Mesendoderm (in vitro differentiated cells): Measurements from ENCODE around the gene PAPPA2. TPM values are rescaled to one million over a fixed set of nuclear protein-coding genes. Genes with fewer than 3 reads are reported as not detected.
"Not testable (repeated sequence)": the region's sequence is repeated elsewhere in the genome, so short reads cannot be mapped to it uniquely, and the experiment has no call there.

ENCODE experiments used
- DNase-seq: peaks from one replicate; pipeline ENCODE4 v3.0.0; 2013
- H2AK5ac ChIP-seq: 2 replicates; pipeline ENCODE4 v1.6.1; 2013; ENCODE audit warnings: low read length, inconsistent platforms
- H2BK120ac ChIP-seq: 2 replicates; pipeline ENCODE4 v1.6.1; 2013; ENCODE audit warnings: low read depth, mild to moderate bottlenecking, low read length, moderate library complexity, mixed read lengths
- H2BK15ac ChIP-seq: replicated peaks from 2 replicates; pipeline ENCODE4 v1.6.1; 2013; ENCODE audit warnings: low read depth, mild to moderate bottlenecking, moderate library complexity
- H2BK5ac ChIP-seq: 2 replicates; pipeline ENCODE4 v1.6.1; 2013; ENCODE audit warnings: low read length, inconsistent platforms
- H3K18ac ChIP-seq: 2 replicates; pipeline ENCODE4 v1.6.1; 2013; ENCODE audit warnings: mild to moderate bottlenecking, low read length, mixed read lengths
- H3K23ac ChIP-seq: one replicate; pipeline ENCODE4 v1.6.1; 2013; ENCODE audit warnings: low read length
- H3K27ac ChIP-seq: 2 replicates; pipeline ENCODE4 v1.5.1; 2013; ENCODE audit warnings: low read depth, mild to moderate bottlenecking, inconsistent platforms, low read length, moderate library complexity
- H3K27me3 ChIP-seq: 2 replicates; pipeline ENCODE4 v1.6.1; 2013; ENCODE audit warnings: low read length, control low read depth, mild to moderate bottlenecking, inconsistent platforms; ENCODE audit not compliant: insufficient read depth, poor library complexity
- H3K36me3 ChIP-seq: 2 replicates; pipeline ENCODE4 v1.6.1; 2013; ENCODE audit warnings: low read length, inconsistent platforms; ENCODE audit not compliant: control insufficient read depth, insufficient read depth
- H3K4ac ChIP-seq: one replicate; pipeline ENCODE4 v1.6.1; 2013; ENCODE audit warnings: low read depth, mild to moderate bottlenecking, low read length, moderate library complexity
- H3K4me1 ChIP-seq: 2 replicates; pipeline ENCODE4 v1.6.1; 2013; ENCODE audit warnings: low read depth, low read length, inconsistent platforms; ENCODE audit not compliant: control insufficient read depth
- H3K4me2 ChIP-seq: 2 replicates; pipeline ENCODE4 v1.6.1; 2013; ENCODE audit warnings: low read length
- H3K4me3 ChIP-seq: 2 replicates; pipeline ENCODE4 v1.5.1; 2013; ENCODE audit warnings: mild to moderate bottlenecking, low read length
- H3K56ac ChIP-seq: one replicate; pipeline ENCODE4 v1.6.1; 2013; ENCODE audit warnings: low read length
- H3K79me1 ChIP-seq: 2 replicates; pipeline ENCODE4 v1.6.1; 2013; ENCODE audit warnings: low read length, inconsistent platforms
- H3K79me2 ChIP-seq: 2 replicates; pipeline ENCODE4 v1.6.1; 2013; ENCODE audit warnings: mild to moderate bottlenecking, low read length; ENCODE audit not compliant: control insufficient read depth, insufficient read depth
- H3K9ac ChIP-seq: 2 replicates; pipeline ENCODE4 v1.6.1; 2013; ENCODE audit warnings: low read length, inconsistent platforms
- H4K5ac ChIP-seq: one replicate; pipeline ENCODE4 v1.6.1; 2013; ENCODE audit warnings: low read length
- H4K8ac ChIP-seq: one replicate; pipeline ENCODE4 v1.6.1; 2013; ENCODE audit warnings: low read depth, mild to moderate bottlenecking, control low read depth, low read length, moderate library complexity
- WGBS: extraction: QIAGEN DNeasy Blood & Tissue Kit; methylation state at CpG from one replicate; pipeline ENCODE4 v1.1.7; 2013; ENCODE audit warnings: low lambda C conversion rate, missing lambda C conversion rate; ENCODE audit not compliant: insufficient coverage; ENCODE audit errors: extremely low coverage; 5-methylcytosine and 5-hydroxymethylcytosine counted together
- polyA plus RNA-seq, 2 experiments: library from polyadenylated mRNA; stranded (reverse); fragments of 200-250 nt; gene quantifications; one replicate each; pipeline ENCODE4 v1.2.3, GENCODE V29; 2013

The PAPPA2 gene
- 0.49 TPM for polyA plus RNA-seq (2013, experiment 1 of 2)
- polyA plus RNA-seq (2013, experiment 2 of 2) = 0.59 TPM

- H2BK120ac ChIP-seq = peak within 1 kb of the TSS; percentile 37
- peak within 1 kb of the TSS; percentile 5 for H2AK5ac ChIP-seq
- no peak within 1 kb of the TSS for H2BK5ac ChIP-seq
- H3K27me3 ChIP-seq = no peaks in the 10 kb centered on the region
- H3K9ac ChIP-seq = no peak within 1 kb of the TSS
- no CpG with 5 or more reads among the region's 6 CpGs for WGBS
- H3K27ac ChIP-seq = no peak within 1 kb of the TSS
- no peaks in the 10 kb centered on the region for H3K36me3 ChIP-seq
- no peak within 1 kb of the TSS for H4K8ac ChIP-seq
- no peak within 1 kb of the TSS for H3K4me3 ChIP-seq
- H2BK15ac ChIP-seq = peak within 1 kb of the TSS; percentile 58
- no peak within 1 kb of the TSS for H3K56ac ChIP-seq
- peak within 1 kb of the TSS; percentile 43 for H3K4ac ChIP-seq
- no peak within 1 kb of the TSS for H3K4me2 ChIP-seq
- peaks cover 6% of the 10 kb centered on the region for H3K4me1 ChIP-seq
- DNase-seq = peak; percentile 88
- peak within 1 kb of the TSS; percentile 3 for H3K18ac ChIP-seq
- H4K5ac ChIP-seq = no peak within 1 kb of the TSS
- no peak within 1 kb of the TSS for H3K23ac ChIP-seq
- no peaks in the 10 kb centered on the region for H3K79me2 ChIP-seq
- H3K79me1 ChIP-seq = no peaks in the 10 kb centered on the region
Measured at GRCh38 chr1:176462674-176463378, at the start of gene PAPPA2. Gene PAPPA2, plus strand, starts transcription at chr1:176463175. Its CDS starts 93,148 bp downstream, at chr1:176556323.

GRCh38 chr1:176416777-176417176 is 46.2 kb upstream of the PAPPA2 start:
- H3K23ac ChIP-seq = no peak overlapping the region
- H3K4me3 ChIP-seq = no peak overlapping the region
- no peaks in the 10 kb centered on the region for H3K79me1 ChIP-seq
- no peak overlapping the region for H2BK120ac ChIP-seq
- no peak overlapping the region for H3K18ac ChIP-seq
- H2BK15ac ChIP-seq = no peak overlapping the region
- H3K56ac ChIP-seq = no peak overlapping the region
- DNase-seq = peak; percentile 33
- no peaks in the 10 kb centered on the region for H3K4me1 ChIP-seq
- no peak overlapping the region for H2AK5ac ChIP-seq
- H3K36me3 ChIP-seq = no peaks in the 10 kb centered on the region
- no peak overlapping the region for H3K9ac ChIP-seq
- no peak overlapping the region for H3K4me2 ChIP-seq
- no peaks in the 10 kb centered on the region for H3K27me3 ChIP-seq
- WGBS = no CpG with 5 or more reads among the region's 6 CpGs
- H3K4ac ChIP-seq = no peak overlapping the region
- no peak overlapping the region for H2BK5ac ChIP-seq
- H4K8ac ChIP-seq = no peak overlapping the region
- H3K27ac ChIP-seq = no peak overlapping the region
- H3K79me2 ChIP-seq = no peaks in the 10 kb centered on the region
- no peak overlapping the region for H4K5ac ChIP-seq

GRCh38 chr1:176419608-176420007 is 43.4 kb upstream of the PAPPA2 start:
- not testable (repeated sequence) for H3K18ac ChIP-seq, H3K23ac ChIP-seq, H3K4me3 ChIP-seq, H4K8ac ChIP-seq, H3K36me3 ChIP-seq, H2BK120ac ChIP-seq, H3K79me2 ChIP-seq, H3K4me1 ChIP-seq, H3K79me1 ChIP-seq, H2BK5ac ChIP-seq, H2BK15ac ChIP-seq, H3K9ac ChIP-seq, DNase-seq, H3K27me3 ChIP-seq, H3K4ac ChIP-seq, H2AK5ac ChIP-seq, H3K27ac ChIP-seq, H3K4me2 ChIP-seq, H4K5ac ChIP-seq, H3K56ac ChIP-seq
- WGBS = no CpG with 5 or more reads among the region's 1 CpG

- Histone ChIP-seq H3K27ac (no peak overlapping the region), H3K4me2 (no peak overlapping the region), H3K56ac (no peak overlapping the region), H2BK5ac (no peak overlapping the region), H3K27me3 (peaks cover 4% of the 10 kb centered on the region), H3K79me1 (no peaks in the 10 kb centered on the region), H2BK120ac (no peak overlapping the region), H3K9ac (no peak overlapping the region), H3K36me3 (no peaks in the 10 kb centered on the region), H2BK15ac (no peak overlapping the region), H3K4me1 (no peaks in the 10 kb centered on the region), H3K4ac (no peak overlapping the region), H2AK5ac (no peak overlapping the region), H3K18ac (no peak overlapping the region), H3K4me3 (no peak overlapping the region), H4K5ac (no peak overlapping the region), H3K23ac (no peak overlapping the region), H3K79me2 (no peaks in the 10 kb centered on the region), H4K8ac (no peak overlapping the region)
- DNase-seq = no peak
- WGBS = no CpG with 5 or more reads among the region's 2 CpGs
Measured at GRCh38 chr1:176434234-176434633, 28.7 kb upstream of the PAPPA2 start.

GRCh38 chr1:176436251-176436650 is 26.7 kb upstream of the PAPPA2 start:
- Histone ChIP-seq H4K5ac (no peak overlapping the region), H3K4me3 (no peak overlapping the region), H3K56ac (no peak overlapping the region), H2BK5ac (no peak overlapping the region), H3K79me1 (no peaks in the 10 kb centered on the region), H3K18ac (no peak overlapping the region), H3K27ac (no peak overlapping the region), H2BK120ac (no peak overlapping the region), H3K27me3 (peaks cover 4% of the 10 kb centered on the region), H3K4me2 (no peak overlapping the region), H2BK15ac (no peak overlapping the region), H2AK5ac (no peak overlapping the region), H3K23ac (no peak overlapping the region), H3K79me2 (no peaks in the 10 kb centered on the region), H3K4me1 (no peaks in the 10 kb centered on the region), H3K4ac (no peak overlapping the region), H3K9ac (no peak overlapping the region), H4K8ac (no peak overlapping the region), H3K36me3 (no peaks in the 10 kb centered on the region)
- no peak for DNase-seq

GRCh38 chr1:176440176-176440575 is 22.8 kb upstream of the PAPPA2 start:
- no peak overlapping the region for H2BK5ac ChIP-seq
- WGBS = no CpG with 5 or more reads among the region's 2 CpGs

More at GRCh38 chr1:176440176-176440575, 22.8 kb upstream of the PAPPA2 start:
- Histone ChIP-seq H3K79me2 (no peaks in the 10 kb centered on the region), H3K27me3 (peaks cover 4% of the 10 kb centered on the region), H3K4ac (no peak overlapping the region), H2BK120ac (no peak overlapping the region), H3K27ac (no peak overlapping the region), H2AK5ac (no peak overlapping the region), H3K18ac (no peak overlapping the region), H3K79me1 (no peaks in the 10 kb centered on the region), H2BK15ac (no peak overlapping the region), H3K4me1 (no peaks in the 10 kb centered on the region), H3K4me3 (no peak overlapping the region), H3K56ac (no peak overlapping the region), H3K36me3 (no peaks in the 10 kb centered on the region), H4K5ac (no peak overlapping the region), H3K9ac (no peak overlapping the region), H3K4me2 (no peak overlapping the region), H4K8ac (no peak overlapping the region), H3K23ac (no peak overlapping the region)
- DNase-seq = no peak
